Trophoblast cell (in vitro differentiated cells and primary cell): ENCODE results near the gene PDRG1.

Experiments
- DNase-seq, 2 donors: peaks; one replicate each; pipeline ENCODE4 v3.0.0-alpha.2; 2016
- H2AFZ ChIP-seq: 2 replicates; pipeline ENCODE4 v1.6.1; 2013; ENCODE audit warnings: low read length, moderate library complexity, mild to moderate bottlenecking; ENCODE audit not compliant: insufficient read depth, poor library complexity
- H2AK5ac ChIP-seq: 2 replicates; pipeline ENCODE4 v1.6.1; 2013; ENCODE audit warnings: mild to moderate bottlenecking, low read length
- H2BK120ac ChIP-seq: 2 replicates; pipeline ENCODE4 v1.6.1; 2013; ENCODE audit warnings: low read length, mild to moderate bottlenecking, moderate library complexity; ENCODE audit not compliant: insufficient read depth, poor library complexity
- H2BK12ac ChIP-seq: 2 replicates; pipeline ENCODE4 v1.6.1; 2013; ENCODE audit warnings: mild to moderate bottlenecking, low read length, moderate library complexity
- H2BK5ac ChIP-seq: 2 replicates; pipeline ENCODE4 v1.6.1; 2013; ENCODE audit warnings: low read length, low read depth, moderate library complexity, mild to moderate bottlenecking; ENCODE audit not compliant: poor library complexity
- H3K14ac ChIP-seq: 2 replicates; pipeline ENCODE4 v1.6.1; 2013; ENCODE audit warnings: mild to moderate bottlenecking, low read length
- H3K18ac ChIP-seq: 2 replicates; pipeline ENCODE4 v1.6.1; 2013; ENCODE audit warnings: mild to moderate bottlenecking, low read length
- H3K23ac ChIP-seq: 2 replicates; pipeline ENCODE4 v1.6.1; 2013; ENCODE audit warnings: low read length
- H3K27ac ChIP-seq: 2 replicates; pipeline ENCODE4 v1.5.1; 2013; ENCODE audit warnings: low read depth, mild to moderate bottlenecking, inconsistent platforms, low read length, moderate library complexity
- H3K27me3 ChIP-seq: 2 replicates; pipeline ENCODE4 v1.6.1; 2013; ENCODE audit warnings: inconsistent platforms, mild to moderate bottlenecking, low read length, moderate library complexity; ENCODE audit not compliant: insufficient read depth
- H3K36me3 ChIP-seq, 2 experiments: 1 replicate in 1 of 2; 2 replicates in 1 of 2; pipeline ENCODE4 v1.6.1; 2013; ENCODE audit warnings: low read length in 2 of 2, mild to moderate bottlenecking in 2 of 2, moderate library complexity in 1 of 2; ENCODE audit not compliant: insufficient read depth in 2 of 2, control insufficient read depth in 1 of 2
- H3K4ac ChIP-seq: 2 replicates; pipeline ENCODE4 v1.6.1; 2013; ENCODE audit warnings: low read depth, mild to moderate bottlenecking, low read length, moderate library complexity
- H3K4me1 ChIP-seq, 2 experiments: 1 replicate in 1 of 2; 2 replicates in 1 of 2; pipeline ENCODE4 v1.6.1; 2013; ENCODE audit warnings: low read length in 2 of 2, mild to moderate bottlenecking in 2 of 2, moderate library complexity in 1 of 2; ENCODE audit not compliant: insufficient read depth in 2 of 2, control insufficient read depth in 1 of 2
- H3K4me2 ChIP-seq: 2 replicates; pipeline ENCODE4 v1.6.1; 2013; ENCODE audit warnings: inconsistent platforms, mild to moderate bottlenecking, low read length, moderate library complexity
- H3K4me3 ChIP-seq: 2 replicates; pipeline ENCODE4 v1.5.1; 2013; ENCODE audit warnings: mild to moderate bottlenecking, low read depth, low read length, inconsistent platforms
- H3K79me1 ChIP-seq: one replicate; pipeline ENCODE4 v1.6.1; 2013; ENCODE audit warnings: low read length
- H3K79me2 ChIP-seq: 2 replicates; pipeline ENCODE4 v1.6.1; 2013; ENCODE audit warnings: low read length, mild to moderate bottlenecking; ENCODE audit not compliant: control insufficient read depth, insufficient read depth, poor library complexity
- H3K9ac ChIP-seq: 2 replicates; pipeline ENCODE4 v1.6.1; 2013; ENCODE audit warnings: mild to moderate bottlenecking, low read length
- H3K9me3 ChIP-seq: 2 replicates; pipeline ENCODE4 v1.6.1; 2013; ENCODE audit warnings: low read depth, mild to moderate bottlenecking, control low read depth, inconsistent platforms, low read length; ENCODE audit not compliant: insufficient read depth
- H4K12ac ChIP-seq: 2 replicates; pipeline ENCODE4 v1.6.1; 2013; ENCODE audit warnings: low read depth, mild to moderate bottlenecking, low read length, moderate library complexity
- H4K8ac ChIP-seq: 2 replicates; pipeline ENCODE4 v1.6.1; 2013; ENCODE audit warnings: low read depth, mild to moderate bottlenecking, low read length, moderate library complexity
- H4K91ac ChIP-seq: one replicate; pipeline ENCODE4 v1.6.1; 2013; ENCODE audit warnings: low read depth, mild to moderate bottlenecking, low read length, moderate library complexity
- WGBS: extraction: QIAGEN DNeasy Blood & Tissue Kit; methylation state at CpG from one replicate; pipeline ENCODE4 v1.1.7; 2013; ENCODE audit warnings: missing lambda C conversion rate; ENCODE audit not compliant: insufficient read length, insufficient coverage; ENCODE audit errors: extremely low coverage; 5-methylcytosine and 5-hydroxymethylcytosine counted together

Gene PDRG1

DNA sequence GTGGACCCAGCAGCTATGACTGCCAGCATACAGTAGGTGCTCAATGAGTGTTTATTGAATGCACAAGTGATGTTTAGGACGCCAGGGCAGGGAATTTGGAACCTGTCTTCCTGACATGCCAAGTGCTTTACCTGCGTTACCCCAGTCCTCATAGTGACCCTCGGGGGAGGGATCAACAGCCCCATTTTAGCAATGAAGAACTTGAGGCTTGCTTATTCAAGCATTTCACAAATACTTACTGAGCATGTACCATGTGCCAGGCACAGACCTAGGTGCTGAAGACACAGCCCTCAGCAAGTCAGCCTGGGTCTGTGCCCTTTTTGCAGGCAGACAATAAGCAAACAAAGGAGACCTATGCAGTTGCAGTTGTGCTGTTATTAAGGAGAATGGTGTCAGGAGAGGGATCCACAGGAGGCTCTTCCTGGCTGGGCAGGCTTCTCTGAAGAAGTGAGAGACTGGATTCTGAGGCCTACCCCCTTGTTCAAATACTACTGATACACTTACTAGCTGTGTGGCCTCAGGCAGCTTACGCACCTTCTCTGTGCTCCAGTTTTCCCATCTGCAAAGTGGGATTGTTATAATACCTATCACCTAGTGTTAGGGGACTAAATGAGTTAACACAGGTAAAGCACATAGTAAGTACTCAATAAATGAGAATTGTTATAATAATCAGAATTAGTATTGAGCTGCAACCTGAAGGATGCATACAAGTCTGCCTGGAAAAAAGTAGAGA lies 41.6 kb downstream of the PDRG1 start:
- no peak overlapping the region for H4K8ac ChIP-seq
- no peak overlapping the region for H3K18ac ChIP-seq
- H4K12ac ChIP-seq: no peak overlapping the region
- H3K27ac ChIP-seq: no peak overlapping the region
- no peaks in the 10 kb centered on the region for H3K79me1 ChIP-seq
- no peak overlapping the region for H4K91ac ChIP-seq
- no peak overlapping the region for H3K4me2 ChIP-seq
- H3K9ac ChIP-seq: no peak overlapping the region
- H3K4me1 ChIP-seq: peaks cover 6% of the 10 kb centered on the region in 2 experiments
- no peak overlapping the region for H3K14ac ChIP-seq
- H3K23ac ChIP-seq: no peak overlapping the region
- H2BK5ac ChIP-seq: no peak overlapping the region
- no peak overlapping the region for H2BK120ac ChIP-seq
- H3K4ac ChIP-seq: no peak overlapping the region
- no peaks in the 10 kb centered on the region for H3K79me2 ChIP-seq
- H3K27me3 ChIP-seq: no peaks in the 10 kb centered on the region
- H3K36me3 ChIP-seq: no peaks in the 10 kb centered on the region
- no peak overlapping the region for H3K4me3 ChIP-seq
- no peak overlapping the region for H2AK5ac ChIP-seq
- no peak overlapping the region for H2AFZ ChIP-seq
- H2BK12ac ChIP-seq: no peak overlapping the region
- H3K9me3 ChIP-seq: no peaks in the 10 kb centered on the region
- WGBS: no CpG with 5 or more reads among the region's 4 CpGs
- DNase-seq: no peak

DNA sequence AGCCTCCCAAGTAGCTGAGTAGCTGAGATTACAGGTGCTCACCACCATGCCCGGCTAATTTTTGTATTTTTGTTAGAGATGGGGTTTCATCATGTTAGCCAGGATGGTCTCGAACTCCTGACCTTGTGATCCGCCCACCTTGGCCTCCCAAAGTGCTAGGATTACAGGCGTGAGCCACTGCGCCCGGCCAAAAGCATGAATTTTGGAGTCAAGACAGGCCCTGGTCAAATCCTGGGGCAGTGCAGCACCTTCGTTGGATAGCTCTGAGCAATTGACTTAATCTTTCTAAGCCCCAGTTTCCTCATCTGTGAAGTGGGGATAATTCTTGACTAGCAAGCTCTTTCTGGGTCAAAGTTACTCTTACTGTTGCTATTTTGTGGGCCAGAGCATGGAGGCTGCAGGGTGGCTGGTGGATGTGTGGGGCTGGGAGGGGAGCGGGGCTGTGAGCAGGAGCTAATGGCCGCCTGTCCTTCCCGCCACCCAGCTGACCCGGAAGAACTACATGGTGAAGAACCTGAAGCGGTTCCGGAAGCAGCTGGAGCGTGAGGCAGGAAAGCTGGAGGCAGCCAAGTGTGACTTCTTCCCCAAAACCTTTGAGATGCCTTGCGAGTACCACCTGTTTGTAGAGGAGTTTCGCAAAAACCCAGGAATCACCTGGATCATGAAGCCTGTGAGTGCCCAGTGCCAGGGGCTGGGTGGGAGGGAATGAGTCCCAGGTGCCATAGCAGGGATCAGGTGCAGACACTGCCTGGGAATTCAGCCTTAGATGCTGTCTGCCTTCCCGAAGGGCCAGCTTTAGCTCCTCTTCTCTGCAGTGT lies 42.4 kb downstream of the PDRG1 start:
- Histone ChIP-seq H3K4me2 (no peak overlapping the region), H4K8ac (no peak overlapping the region), H3K4me1 (peaks cover 6% of the 10 kb centered on the region in 2 experiments)

DNA sequence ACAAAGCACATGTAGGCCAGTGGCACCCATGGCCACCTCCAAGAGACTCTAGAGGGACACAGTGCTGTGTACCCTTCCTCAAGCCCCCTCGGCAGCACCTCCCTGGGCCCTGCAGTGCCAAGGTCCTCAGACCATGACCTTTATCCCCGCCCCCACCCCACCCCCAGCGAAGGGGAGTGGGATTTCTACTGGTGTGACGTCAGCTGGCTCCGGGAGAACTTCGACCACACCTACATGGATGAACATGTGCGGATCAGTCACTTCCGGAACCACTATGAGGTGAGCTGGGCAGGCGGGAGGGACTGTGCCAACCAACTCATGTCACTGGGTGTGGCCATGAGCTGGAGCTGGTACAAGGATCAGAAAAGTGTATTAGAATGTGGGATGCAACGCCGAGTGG lies 43.4 kb downstream of the PDRG1 start:
- H3K27me3 ChIP-seq: no peaks in the 10 kb centered on the region
- WGBS: no CpG with 5 or more reads among the region's 11 CpGs
- no peak overlapping the region for H3K4me2 ChIP-seq
- no peak for DNase-seq
- H4K12ac ChIP-seq: no peak overlapping the region
- no peak overlapping the region for H3K23ac ChIP-seq
- no peak overlapping the region for H3K9ac ChIP-seq
- H3K79me1 ChIP-seq: no peaks in the 10 kb centered on the region
- H3K79me2 ChIP-seq: no peaks in the 10 kb centered on the region
- H3K36me3 ChIP-seq: no peaks in the 10 kb centered on the region
- no peaks in the 10 kb centered on the region for H3K9me3 ChIP-seq
- H2AK5ac ChIP-seq: no peak overlapping the region
- H3K18ac ChIP-seq: no peak overlapping the region
- H3K14ac ChIP-seq: no peak overlapping the region
- no peak overlapping the region for H2BK12ac ChIP-seq
- H4K91ac ChIP-seq: no peak overlapping the region
- no peak overlapping the region for H3K4me3 ChIP-seq
- H3K4me1 ChIP-seq: peaks cover 1 to 2% of the 10 kb centered on the region in 2 experiments
- H2BK120ac ChIP-seq: no peak overlapping the region
- no peak overlapping the region for H2BK5ac ChIP-seq
- H4K8ac ChIP-seq: no peak overlapping the region
- H3K4ac ChIP-seq: no peak overlapping the region
- H2AFZ ChIP-seq: no peak overlapping the region
- no peak overlapping the region for H3K27ac ChIP-seq

More for the DNA sequence above, 42.4 kb downstream of the PDRG1 start:
- no peak overlapping the region for H3K27ac ChIP-seq
- no peak overlapping the region for H3K9ac ChIP-seq
- no peak overlapping the region for H3K18ac ChIP-seq
- H3K36me3 ChIP-seq: no peaks in the 10 kb centered on the region
- H3K14ac ChIP-seq: no peak overlapping the region
- H2BK5ac ChIP-seq: no peak overlapping the region
- no peaks in the 10 kb centered on the region for H3K79me1 ChIP-seq
- H2BK12ac ChIP-seq: no peak overlapping the region
- no peak overlapping the region for H2BK120ac ChIP-seq
- no peaks in the 10 kb centered on the region for H3K79me2 ChIP-seq
- H2AK5ac ChIP-seq: no peak overlapping the region
- H4K12ac ChIP-seq: no peak overlapping the region
- DNase-seq: no peak
- H4K91ac ChIP-seq: no peak overlapping the region
- H3K9me3 ChIP-seq: no peaks in the 10 kb centered on the region
- no peak overlapping the region for H3K4ac ChIP-seq
- no peak overlapping the region for H3K4me3 ChIP-seq
- H3K23ac ChIP-seq: no peak overlapping the region
- WGBS: no CpG with 5 or more reads among the region's 17 CpGs
- no peaks in the 10 kb centered on the region for H3K27me3 ChIP-seq
- H2AFZ ChIP-seq: no peak overlapping the region

DNA sequence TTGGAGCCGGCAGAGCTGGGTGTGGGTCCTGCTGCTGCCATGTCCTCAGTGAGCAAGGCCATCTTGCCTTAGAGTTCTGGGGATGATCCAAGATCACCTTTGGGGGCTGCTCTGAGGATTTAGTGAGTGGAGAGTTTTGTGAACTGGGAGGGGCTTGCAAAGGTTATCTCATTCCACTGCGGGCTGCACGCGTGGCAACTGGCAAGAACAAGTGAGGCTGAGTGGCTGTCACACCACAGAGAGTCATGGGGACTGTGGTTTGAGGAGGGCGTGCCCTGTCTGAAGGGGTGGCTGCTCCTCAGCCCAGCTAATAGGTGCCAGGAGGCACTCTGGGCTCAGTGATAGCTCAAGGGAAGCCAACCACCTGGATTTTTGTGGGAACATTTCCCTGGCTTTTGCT lies 43.8 kb downstream of the PDRG1 start:
- WGBS: no CpG with 5 or more reads among the region's 5 CpGs

More for the DNA sequence above, 43.8 kb downstream of the PDRG1 start:
- Histone ChIP-seq H3K27me3 (no peaks in the 10 kb centered on the region), H3K79me1 (no peaks in the 10 kb centered on the region), H3K9ac (no peak overlapping the region), H3K14ac (no peak overlapping the region), H3K27ac (no peak overlapping the region), H4K12ac (no peak overlapping the region), H2AK5ac (no peak overlapping the region), H3K36me3 (no peaks in the 10 kb centered on the region), H2BK12ac (no peak overlapping the region), H2BK5ac (no peak overlapping the region), H3K4me1 (no peaks in the 10 kb centered on the region), H3K79me2 (no peaks in the 10 kb centered on the region), H3K4me3 (no peak overlapping the region), H3K4ac (no peak overlapping the region), H3K4me2 (no peak overlapping the region), H3K18ac (no peak overlapping the region), H4K91ac (no peak overlapping the region), H3K9me3 (no peaks in the 10 kb centered on the region), H2AFZ (no peak overlapping the region), H3K23ac (no peak overlapping the region), H4K8ac (no peak overlapping the region), H2BK120ac (no peak overlapping the region)
- DNase-seq: no peak
